Progenitor cell of endocrine pancreas (in vitro differentiated cells): ENCODE measurements around the gene DRAM1. TPM values are rescaled to one million over a fixed set of nuclear protein-coding genes. Genes with fewer than 3 reads are reported as not detected.

Experiments
- DNase-seq: peaks from one replicate; pipeline ENCODE4 v3.0.0; 2021; ENCODE audit warnings: low spot score; ENCODE audit not compliant: unreplicated experiment
- H3K27ac Mint-ChIP-seq: 2 replicates; pipeline ENCODE4 v1.8.0; 2021; ENCODE audit warnings: mild to moderate bottlenecking, moderate library complexity, mixed read lengths
- H3K27me3 Mint-ChIP-seq: 2 replicates; pipeline ENCODE4 v1.8.0; 2021; ENCODE audit warnings: mixed read lengths
- H3K36me3 Mint-ChIP-seq: 2 replicates; pipeline ENCODE4 v1.8.0; 2022; ENCODE audit warnings: mixed read lengths; ENCODE audit not compliant: insufficient read depth
- H3K4me1 Mint-ChIP-seq: 2 replicates; pipeline ENCODE4 v1.8.0; 2021; ENCODE audit warnings: low read depth, mixed read lengths
- H3K4me3 Mint-ChIP-seq: 2 replicates; pipeline ENCODE4 v1.8.0; 2021; ENCODE audit warnings: low read depth, mild to moderate bottlenecking, moderate library complexity, mixed read lengths
- H3K9me3 Mint-ChIP-seq: 2 replicates; pipeline ENCODE4 v1.8.0; 2021; ENCODE audit warnings: low read depth, mixed read lengths
- total RNA-seq: library from RNA; stranded (reverse); gene quantifications from 2 replicates; pipeline ENCODE4 v1.2.1, GENCODE V29; 2021
- TF ChIP-seq, protein P1 (sequence below): fragments of 200-600 bp; sonication (generic); IDR thresholded peaks from one replicate; pipeline ENCODE4 v1.5.0; 2021; ENCODE audit warnings: antibody characterized with exemption, mild to moderate bottlenecking; ENCODE audit not compliant: unreplicated experiment

Gene DRAM1
- total RNA-seq, 1 donor from 2014 or later: 3.8 TPM

DNA sequence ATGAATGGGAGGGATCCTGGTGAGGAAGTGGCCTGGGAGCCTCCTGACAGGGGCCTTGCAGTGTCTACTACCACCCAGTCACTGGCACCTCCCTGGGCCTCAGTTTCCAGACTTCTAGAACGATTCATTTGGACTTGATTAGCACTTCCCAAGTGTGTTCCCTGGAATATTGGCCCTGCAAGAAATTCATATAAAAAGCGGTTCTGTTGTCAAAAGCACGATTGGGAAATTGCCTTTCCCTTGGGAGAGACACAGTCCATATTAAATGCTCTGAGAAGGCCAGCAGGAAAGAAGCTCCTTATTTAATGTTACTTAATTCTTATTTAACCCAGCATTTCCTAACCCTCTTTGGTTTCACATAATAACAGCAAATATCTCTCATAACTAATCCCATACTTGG lies 61.9 kb downstream of the DRAM1 start:
- peaks cover 51% of the 10 kb centered on the region for H3K27me3 Mint-ChIP-seq
- H3K4me1 Mint-ChIP-seq: peaks cover 4% of the 10 kb centered on the region
- TF ChIP-seq, protein P1, sequence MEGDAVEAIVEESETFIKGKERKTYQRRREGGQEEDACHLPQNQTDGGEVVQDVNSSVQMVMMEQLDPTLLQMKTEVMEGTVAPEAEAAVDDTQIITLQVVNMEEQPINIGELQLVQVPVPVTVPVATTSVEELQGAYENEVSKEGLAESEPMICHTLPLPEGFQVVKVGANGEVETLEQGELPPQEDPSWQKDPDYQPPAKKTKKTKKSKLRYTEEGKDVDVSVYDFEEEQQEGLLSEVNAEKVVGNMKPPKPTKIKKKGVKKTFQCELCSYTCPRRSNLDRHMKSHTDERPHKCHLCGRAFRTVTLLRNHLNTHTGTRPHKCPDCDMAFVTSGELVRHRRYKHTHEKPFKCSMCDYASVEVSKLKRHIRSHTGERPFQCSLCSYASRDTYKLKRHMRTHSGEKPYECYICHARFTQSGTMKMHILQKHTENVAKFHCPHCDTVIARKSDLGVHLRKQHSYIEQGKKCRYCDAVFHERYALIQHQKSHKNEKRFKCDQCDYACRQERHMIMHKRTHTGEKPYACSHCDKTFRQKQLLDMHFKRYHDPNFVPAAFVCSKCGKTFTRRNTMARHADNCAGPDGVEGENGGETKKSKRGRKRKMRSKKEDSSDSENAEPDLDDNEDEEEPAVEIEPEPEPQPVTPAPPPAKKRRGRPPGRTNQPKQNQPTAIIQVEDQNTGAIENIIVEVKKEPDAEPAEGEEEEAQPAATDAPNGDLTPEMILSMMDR: no peak
- no peak overlapping the region for H3K27ac Mint-ChIP-seq
- H3K36me3 Mint-ChIP-seq: no peaks in the 10 kb centered on the region
- no peak overlapping the region for H3K4me3 Mint-ChIP-seq
- no peak for DNase-seq
- no peaks in the 10 kb centered on the region for H3K9me3 Mint-ChIP-seq

DNA sequence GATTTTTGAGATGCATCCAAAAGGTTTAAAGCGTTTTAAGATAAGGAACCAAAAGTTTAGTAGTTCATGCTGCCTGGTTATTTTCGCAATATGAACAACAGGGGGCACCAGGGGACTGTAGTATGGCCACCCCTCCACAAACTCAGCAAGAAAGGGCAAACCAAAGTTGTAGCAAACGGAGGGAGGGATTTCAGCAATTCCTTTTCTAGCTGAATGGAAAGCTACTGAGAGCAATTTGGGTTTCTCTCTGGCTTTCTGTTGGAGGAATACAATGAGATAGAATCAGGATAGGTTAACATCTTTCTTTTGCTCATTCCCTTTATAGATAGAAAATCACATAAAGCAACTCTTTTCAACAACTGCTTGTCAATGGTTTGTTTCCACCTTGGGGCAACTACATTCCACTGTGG lies 62.5 kb downstream of the DRAM1 start:
- TF ChIP-seq, protein P1: peak; percentile 89

DNA sequence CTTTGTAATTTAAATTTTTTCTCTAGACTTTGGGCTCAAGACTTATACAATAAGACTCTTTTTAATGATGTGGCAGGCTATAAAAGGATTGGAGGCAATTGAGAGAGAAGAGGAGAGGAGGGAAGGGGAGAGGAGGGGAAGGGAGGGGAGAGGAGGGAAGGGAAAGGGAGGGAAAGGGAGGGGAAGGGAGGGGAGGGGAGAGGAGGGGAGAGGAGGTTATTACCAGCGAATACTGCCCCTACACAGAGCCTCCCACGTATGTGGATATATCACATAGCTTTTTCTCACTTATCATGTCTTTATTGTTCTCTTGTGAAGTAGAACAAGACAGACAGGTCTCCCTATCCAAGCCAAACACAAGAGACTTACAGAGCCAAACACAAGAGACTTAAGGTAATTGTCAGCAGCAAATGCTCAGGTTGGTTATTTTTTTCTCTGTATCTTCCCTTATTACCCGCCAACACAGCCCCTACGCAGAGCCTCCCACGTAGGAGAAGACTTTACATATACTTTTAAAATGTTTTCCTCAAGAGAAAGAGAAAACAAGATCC lies 63.1 kb downstream of the DRAM1 start:
- Mint-ChIP-seq H3K4me3 (no peak overlapping the region), H3K27ac (no peak overlapping the region)

More for the DNA sequence above, 62.5 kb downstream of the DRAM1 start:
- H3K9me3 Mint-ChIP-seq: no peaks in the 10 kb centered on the region
- no peak overlapping the region for H3K27ac Mint-ChIP-seq
- H3K36me3 Mint-ChIP-seq: no peaks in the 10 kb centered on the region
- no peak overlapping the region for H3K4me3 Mint-ChIP-seq
- peaks cover 51% of the 10 kb centered on the region for H3K27me3 Mint-ChIP-seq
- H3K4me1 Mint-ChIP-seq: peaks cover 4% of the 10 kb centered on the region
- DNase-seq: peak; percentile 37

DNA sequence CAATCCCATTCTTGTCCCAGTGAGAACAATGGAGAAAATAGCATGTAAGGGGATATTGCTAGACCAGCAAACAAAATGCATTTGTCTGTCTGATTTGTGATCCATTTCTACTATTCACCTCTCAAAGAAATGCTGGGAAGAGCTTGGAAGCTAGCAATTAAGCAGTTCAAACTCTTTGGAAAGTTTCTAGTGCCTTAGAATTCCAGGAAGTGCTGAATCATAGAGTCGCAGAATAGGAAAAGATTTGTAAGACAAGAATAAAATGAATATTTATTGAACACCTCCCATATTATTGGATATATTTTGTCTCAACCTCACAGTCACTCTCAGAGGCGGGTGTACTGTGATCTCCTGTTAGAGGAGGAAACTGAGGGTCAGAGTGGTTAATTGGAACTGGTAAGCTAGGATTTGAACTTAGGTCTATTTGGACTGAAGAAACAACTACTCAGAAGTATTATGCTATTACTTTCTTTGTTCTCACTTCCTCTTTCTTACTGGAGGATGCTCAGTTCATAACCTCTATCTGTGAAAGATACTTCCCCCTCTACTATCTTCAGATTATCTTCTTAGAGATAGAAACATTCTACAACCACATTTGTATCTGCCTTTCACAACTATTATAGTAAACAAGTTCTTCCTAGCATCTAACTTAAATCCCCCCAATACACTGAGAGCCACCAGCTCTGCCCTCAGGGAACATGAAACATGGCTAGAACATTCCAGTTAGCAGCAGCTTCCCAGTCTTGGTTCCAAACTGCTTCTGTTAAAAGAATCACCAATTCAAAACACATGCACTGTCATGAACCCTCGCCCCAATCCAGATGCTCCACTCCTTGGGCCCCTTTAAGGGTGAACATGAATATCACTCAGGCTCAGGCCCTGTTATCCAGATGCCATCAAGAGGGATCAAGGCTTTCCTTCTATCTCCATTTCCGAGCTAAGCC lies 64.2 kb downstream of the DRAM1 start:
- Mint-ChIP-seq H3K4me3 (no peak overlapping the region), H3K9me3 (no peaks in the 10 kb centered on the region), H3K36me3 (no peaks in the 10 kb centered on the region), H3K27me3 (peaks cover 41% of the 10 kb centered on the region), H3K27ac (no peak overlapping the region), H3K4me1 (peaks cover 14% of the 10 kb centered on the region)
- no peak for DNase-seq
- TF ChIP-seq, protein P1: no peak

More for the DNA sequence above, 63.1 kb downstream of the DRAM1 start:
- H3K4me1 Mint-ChIP-seq: peaks cover 9% of the 10 kb centered on the region
- H3K9me3 Mint-ChIP-seq: no peaks in the 10 kb centered on the region
- no peak for DNase-seq
- TF ChIP-seq, protein P1: no peak
- H3K36me3 Mint-ChIP-seq: no peaks in the 10 kb centered on the region
- H3K27me3 Mint-ChIP-seq: peaks cover 46% of the 10 kb centered on the region

DNA sequence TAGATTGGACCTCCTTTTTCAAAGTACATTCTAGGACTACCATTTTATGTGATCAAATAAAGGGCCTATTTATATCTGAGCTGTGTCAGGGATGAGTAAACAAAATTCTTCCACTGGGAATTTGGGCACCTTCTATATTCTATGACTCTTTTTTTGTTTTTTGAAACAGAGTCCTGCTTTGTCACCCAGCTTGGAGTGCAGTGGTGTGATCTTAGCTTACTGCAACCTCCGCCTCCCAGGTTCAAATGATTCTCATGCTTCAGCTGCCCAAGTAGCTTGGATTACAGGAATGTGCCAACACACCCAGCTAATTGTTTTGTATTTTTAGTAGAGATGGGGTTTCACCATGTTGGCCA lies 64.8 kb downstream of the DRAM1 start:
- TF ChIP-seq, protein P1: no peak
- peaks cover 38% of the 10 kb centered on the region for H3K27me3 Mint-ChIP-seq

More for the DNA sequence above, 64.8 kb downstream of the DRAM1 start:
- Mint-ChIP-seq H3K4me3 (no peak overlapping the region), H3K36me3 (no peaks in the 10 kb centered on the region), H3K27ac (no peak overlapping the region), H3K9me3 (no peaks in the 10 kb centered on the region), H3K4me1 (peaks cover 14% of the 10 kb centered on the region)
- DNase-seq: no peak
